Stimulated activated CD8-positive, alpha-beta memory T cell treated with anti-CD3 and anti-CD28 coated beads, Interleukin-4, amount 100 ng/mL, for 24 hours (primary cell): ENCODE measurements around the gene AGPS.
"Not testable (repeated sequence)": the region's sequence is repeated elsewhere in the genome, so short reads cannot be mapped to it uniquely, and the experiment has no call there.

Experiments
- DNase-seq: peaks from one replicate; pipeline ENCODE4 v3.0.0-alpha.2; 2020; ENCODE audit warnings: low read depth

The AGPS gene

DNA sequence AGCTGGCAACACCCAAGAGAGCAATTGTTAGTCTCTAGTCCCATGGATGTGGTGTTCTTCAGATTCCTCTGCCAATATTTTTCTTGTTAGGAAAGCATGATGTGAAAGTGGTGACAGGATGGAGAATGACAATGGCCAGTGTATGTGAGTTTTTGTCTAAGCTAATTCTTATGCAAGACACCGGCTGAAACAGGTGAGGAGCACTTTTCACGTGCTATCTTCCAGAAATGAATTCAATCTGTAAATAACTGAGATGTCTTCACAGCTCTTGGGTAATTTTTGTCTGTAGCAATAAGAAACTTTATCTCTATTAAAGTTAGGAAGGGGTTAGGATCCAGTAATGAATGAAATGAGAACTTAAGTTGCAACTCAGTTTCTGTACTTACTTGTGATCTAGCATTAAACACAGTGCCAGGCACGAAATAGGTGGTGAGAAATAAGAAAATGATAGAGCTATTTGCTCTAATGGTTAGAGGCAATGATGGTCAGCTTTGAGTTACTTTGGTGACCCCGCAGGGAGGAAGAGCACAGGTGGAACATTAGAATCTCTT is 676 bp upstream of the AGPS start:
- DNase-seq = no peak

DNA sequence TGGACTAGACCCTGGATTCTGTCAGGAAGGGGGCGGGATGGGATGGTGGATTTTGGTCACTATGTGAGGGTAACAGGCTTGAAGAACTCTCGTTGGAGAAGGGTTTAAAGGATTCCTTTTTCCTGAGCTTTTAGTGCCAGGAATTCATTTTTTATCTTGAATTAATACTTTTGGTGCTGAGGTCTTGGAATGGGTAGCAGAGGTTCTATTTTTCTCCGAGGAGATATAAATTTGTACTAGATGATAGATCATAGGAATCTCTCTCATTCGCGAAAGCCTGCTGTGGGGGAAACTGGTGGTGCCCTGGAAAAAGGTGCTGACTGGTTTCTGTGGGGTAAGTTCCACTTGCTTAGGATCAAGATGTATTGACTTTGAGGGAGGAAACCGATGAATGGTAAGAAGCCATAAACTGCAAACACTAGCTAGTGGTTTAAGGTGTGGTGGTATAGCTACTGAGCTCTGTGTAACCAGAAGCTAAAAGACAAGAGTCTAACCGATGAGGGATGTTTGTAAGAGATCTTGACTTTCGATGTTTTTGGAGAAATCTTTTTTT is 706 bp downstream of the AGPS start:
- no peak for DNase-seq

GRCh38 chr2:177393824-177394593 is 1.4 kb downstream of the AGPS start:
- no peak for DNase-seq

GRCh38 chr2:177394594-177394973 is 2.0 kb downstream of the AGPS start:
- DNase-seq = no peak

DNA sequence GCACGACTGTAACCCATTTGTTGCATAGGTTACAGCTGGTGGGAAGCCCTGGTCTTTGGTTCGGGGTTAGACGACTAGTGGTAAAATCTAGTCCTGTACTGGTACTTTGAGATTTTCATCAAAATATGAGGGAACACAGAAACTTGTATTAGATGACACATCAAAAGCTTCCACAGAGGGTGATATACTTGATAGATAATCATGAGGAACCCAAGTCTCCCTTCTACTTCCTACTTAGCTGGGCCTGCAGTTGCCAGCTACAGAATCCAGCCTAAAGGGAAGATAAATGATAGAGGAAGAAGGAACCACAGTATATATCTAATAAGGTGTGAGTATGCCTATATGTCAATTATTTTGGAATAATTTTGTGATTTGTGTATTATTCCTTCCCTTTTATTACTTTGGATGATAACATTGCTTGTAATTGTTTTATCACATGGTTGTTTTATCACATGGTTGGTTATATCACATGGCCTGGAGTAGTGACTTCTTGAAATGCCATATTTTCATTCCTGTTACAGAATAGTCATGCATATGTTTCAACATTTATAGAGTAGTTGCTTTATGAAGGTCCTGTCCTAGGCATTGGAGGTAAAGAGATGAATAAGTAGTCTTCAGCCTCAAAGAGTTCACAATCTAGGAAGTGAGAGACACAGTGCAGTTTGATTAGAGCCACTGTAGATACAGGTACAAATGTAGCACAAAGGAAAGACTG is 2.9 kb downstream of the AGPS start:
- no peak for DNase-seq

GRCh38 chr2:177396703-177397460 is 4.3 kb downstream of the AGPS start:
- DNase-seq = no peak

- DNase-seq = no peak
Observed at GRCh38 chr2:177397481-177398289, 5.1 kb downstream of the AGPS start.

- no peak for DNase-seq
Observed at GRCh38 chr2:177398290-177398683, 5.7 kb downstream of the AGPS start.

DNA sequence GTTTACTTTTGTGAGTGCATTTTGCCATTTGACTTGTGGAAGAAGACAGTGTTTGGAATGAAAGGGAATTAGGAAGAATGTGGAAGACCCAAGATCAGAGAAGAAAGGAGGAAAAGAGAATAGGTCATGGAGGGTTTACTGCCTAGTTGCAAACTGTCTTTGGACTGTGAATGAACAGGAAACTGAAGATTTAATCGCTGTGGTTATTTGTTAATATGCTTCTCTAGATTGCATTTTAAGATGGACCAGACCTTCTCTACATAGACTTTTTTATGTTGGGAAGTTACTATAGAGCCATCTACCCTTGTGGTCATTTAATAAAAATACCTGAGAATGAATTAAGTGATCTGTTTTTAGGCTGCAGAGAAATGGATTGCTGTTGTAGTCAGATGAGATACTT is 6.2 kb downstream of the AGPS start:
- DNase-seq = no peak

DNA sequence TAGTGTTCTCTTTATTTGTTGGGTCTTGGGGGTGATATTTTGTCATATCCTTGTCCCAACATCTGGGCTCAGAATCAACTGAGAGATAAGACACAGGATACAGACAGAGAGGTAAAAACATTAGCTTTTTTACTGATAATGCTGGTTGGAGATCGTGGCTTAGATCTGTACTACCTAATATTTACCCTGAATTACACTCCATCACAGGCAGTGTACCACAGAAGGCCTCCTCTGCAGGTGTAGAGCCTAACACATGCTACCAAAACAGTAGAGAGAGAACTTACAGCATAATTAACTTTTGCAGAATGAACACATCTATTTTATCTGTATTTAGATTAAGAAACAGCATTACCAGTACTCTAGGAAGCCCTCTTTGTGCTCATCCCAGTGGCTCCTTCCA is 6.8 kb downstream of the AGPS start:
- no peak for DNase-seq

DNA sequence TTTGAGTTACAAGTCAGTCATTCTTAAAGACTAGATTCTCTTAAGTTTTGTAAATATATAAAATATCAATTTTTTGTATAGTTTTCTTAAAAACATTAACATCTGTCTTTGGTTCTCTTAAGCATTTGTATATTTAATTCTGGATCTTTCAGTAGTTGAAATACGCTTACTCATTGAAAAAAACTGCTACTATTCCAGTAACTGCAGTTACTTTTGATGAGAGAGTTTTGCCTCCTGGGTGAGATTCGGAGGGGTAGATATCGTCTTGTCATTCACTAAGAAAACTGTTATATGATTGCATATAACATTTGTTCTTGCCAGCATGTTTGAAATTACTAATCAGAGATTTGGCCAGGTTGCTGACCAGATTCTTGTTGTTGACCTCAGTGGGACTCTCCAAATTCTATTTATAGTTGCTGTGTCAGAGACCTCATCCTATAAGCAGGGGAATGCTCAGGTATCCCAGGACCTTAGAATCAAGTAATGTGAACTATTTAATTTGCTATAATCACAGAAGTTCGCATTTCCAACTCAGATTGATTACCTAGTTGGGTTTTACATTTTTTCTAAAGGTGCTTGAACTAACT is 7.9 kb downstream of the AGPS start:
- no peak for DNase-seq

DNA sequence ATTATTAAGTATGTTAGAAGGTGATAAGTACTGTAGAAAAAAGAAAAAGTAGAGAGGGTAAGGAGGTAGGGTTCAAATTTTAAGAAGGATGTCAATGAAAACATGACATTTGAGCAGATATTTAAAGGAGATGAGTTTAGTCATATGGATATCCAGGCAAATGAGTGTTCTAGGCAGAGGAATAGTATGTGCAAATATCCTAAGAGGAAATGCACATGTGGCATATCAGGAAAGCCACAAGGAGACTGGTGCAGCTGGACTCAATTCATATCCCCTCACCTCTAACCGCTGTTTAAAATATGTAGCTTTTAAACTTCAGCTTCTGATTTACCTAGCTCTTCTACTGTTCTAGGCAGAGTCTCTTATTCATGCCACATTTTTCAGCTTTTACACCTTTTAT is 9.5 kb downstream of the AGPS start:
- no peak for DNase-seq

- no peak for DNase-seq
Observed at GRCh38 chr2:177403838-177404237, 11.3 kb downstream of the AGPS start.

- DNase-seq = no peak
Observed at GRCh38 chr2:177404243-177404642, 11.7 kb downstream of the AGPS start.

DNA sequence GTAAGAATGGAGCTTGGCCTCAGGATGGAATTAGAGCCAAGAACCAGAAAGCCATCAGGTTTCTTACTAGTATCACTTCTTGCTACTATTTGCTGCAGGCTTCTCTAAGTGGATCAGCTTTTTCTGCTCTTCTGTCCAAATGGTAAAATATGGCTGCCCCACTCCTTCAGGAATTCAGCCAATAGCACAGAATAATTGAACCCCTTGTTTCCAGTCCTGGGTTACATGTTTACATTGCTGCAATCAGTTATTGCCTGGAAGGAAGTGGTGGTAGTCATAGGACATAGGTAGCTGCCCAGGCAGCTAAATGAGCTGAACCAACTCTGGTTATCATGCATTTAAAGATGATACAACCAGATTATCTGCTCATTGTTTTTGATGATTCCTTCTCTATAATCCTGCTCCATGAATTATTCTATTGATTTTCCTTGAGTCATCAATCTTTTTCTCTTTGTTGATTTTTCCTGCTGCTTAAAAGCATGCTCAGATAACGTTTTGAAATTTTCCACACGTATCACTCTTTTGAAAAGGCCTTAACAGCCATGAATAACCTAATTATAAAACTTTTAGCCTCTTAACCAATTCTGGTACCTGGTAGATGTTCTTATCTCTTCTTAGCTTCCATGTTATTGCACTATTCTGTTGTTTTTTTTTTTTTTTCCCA is 12.6 kb downstream of the AGPS start:
- DNase-seq = no peak

- no peak for DNase-seq
Observed at GRCh38 chr2:177406182-177406581, 13.6 kb downstream of the AGPS start.

- no peak for DNase-seq
Observed at GRCh38 chr2:177407031-177407430, 14.5 kb downstream of the AGPS start.

- DNase-seq = not testable (repeated sequence)
Observed at GRCh38 chr2:177410629-177411028, 18.1 kb downstream of the AGPS start.

GRCh38 chr2:177413703-177414102 is 21.1 kb downstream of the AGPS start:
- no peak for DNase-seq

- DNase-seq = no peak
Observed at GRCh38 chr2:177419274-177419673, 26.7 kb downstream of the AGPS start.

- DNase-seq = no peak
Observed at GRCh38 chr2:177422271-177422670, 29.7 kb downstream of the AGPS start.
